HG03575 (cell line): ENCODE results near the gene LRRC8D.

Source experiments
- ATAC-seq: cut with Tn5 transposase; IDR thresholded peaks from one replicate; pipeline ENCODE4 v1.9.1; 2021; ENCODE audit not compliant: unreplicated experiment, insufficient number of reproducible peaks, low FRiP score; ENCODE audit errors: extremely low read depth

Gene LRRC8D

DNA sequence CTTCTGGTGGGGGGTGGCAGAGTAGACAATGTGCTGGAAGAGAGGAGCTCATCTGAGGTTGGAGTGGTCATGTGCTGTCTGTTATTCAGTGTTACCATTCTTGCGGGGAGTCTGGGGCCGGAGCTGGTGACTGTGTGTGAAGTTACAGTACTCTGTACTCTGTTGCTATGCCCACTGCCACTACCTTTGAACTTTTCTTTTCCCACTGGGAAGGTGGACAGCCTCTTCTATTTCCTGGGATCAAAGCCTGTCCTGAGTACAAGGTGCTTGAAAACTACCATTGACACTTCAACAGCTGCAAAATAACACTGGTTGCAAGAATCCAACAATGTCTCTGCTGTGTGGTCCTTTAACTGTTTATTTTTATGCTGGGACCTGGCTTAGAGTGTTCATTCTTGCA lies 107.7 kb downstream of the LRRC8D start:
- ATAC-seq: no peak

DNA sequence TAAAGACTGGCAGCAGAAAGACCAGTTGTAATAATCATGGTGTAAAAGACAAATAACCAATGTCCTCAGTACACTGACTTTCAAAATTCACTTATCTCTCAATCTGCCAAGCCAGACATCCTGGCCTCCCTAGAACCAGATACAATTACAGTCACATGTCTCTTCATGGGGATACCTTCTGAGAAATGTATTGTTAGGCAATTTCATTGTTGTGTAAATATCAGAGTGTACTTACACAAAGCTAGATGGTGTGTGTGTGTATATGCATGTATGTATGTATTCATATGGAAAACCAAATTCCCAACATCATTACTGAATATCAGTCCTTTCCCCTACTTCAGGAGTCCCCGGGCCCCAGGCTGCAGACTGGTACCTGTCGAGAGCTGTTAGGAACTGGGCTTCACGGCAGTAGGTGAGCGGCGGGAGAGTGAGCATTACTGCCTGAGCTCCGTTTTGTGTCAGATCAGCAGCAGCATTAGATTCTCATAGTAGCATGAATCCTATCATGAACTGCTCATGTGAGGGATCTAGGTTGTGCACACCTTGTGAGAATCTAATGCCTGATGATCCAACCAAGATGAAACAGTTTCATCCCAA lies 108.7 kb downstream of the LRRC8D start:
- no peak for ATAC-seq

DNA sequence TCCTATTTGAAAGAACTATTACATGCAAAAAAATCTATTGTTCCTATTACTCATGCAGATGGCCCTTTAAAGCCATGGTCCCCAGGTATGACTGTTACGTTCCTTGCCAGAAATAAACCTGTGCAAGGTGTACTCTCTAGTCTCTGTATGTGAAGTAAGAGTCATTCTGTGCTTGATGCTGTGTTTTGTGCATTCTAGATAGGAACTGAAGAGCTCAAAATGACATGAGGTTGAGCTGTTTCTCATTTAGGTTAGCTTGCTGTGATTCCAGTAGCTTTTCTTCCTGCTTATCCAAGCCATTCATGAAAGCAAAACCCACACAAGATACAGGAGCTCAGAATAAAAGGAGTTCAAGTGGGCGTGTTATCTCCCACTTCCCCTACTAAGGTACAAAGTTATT lies 109.7 kb downstream of the LRRC8D start:
- no peak for ATAC-seq

DNA sequence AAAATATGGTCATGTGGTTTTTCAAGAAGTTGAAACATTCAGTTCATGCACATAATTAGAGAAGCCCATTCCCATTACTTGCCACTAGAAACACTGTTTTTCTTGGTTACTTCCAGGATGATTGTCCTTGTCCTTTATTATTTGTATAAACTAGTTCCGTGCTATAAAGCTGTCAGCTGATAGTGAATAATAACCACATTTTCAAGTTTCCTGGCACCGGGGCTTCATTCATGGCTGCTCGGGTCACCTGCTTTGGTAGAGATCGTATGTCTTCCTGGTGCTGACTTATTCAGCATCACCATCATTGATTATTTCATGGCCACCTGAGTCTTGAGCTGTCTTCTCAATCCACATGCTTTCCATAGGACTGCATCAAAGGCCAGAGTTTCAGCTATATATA lies 111.1 kb downstream of the LRRC8D start:
- no peak for ATAC-seq

DNA sequence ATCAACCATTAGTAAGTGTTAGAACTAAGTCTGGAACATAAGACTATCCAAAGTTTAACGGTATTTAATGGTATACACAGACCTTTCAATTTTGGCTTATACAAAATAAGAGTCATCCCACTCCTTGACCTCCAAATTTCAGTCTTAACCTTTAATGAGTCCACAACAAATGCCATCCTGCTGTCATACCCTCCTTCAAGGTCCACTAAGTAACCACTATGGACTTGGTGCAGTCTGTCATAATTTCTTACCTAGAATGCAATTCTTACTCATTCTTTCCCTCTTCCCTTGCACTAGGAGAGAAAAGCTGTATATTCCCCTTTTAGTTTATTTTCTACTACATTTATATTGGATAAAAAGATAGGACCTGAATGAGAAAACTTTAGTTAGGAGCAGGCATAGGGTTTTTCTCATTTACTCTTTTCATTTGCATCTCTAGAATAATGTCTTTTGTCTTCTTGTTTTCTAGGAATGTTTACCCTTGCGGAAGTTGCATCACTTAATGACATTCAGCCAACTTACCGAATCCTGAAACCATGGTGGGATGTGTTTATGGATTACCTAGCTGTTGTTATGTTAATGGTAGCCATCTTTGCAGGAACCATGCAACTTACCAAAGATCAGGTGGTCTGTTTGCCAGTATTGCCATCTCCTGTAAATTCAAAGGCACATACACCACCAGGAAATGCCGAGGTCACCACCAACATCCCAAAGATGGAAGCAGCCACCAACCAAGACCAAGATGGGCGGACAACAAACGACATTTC lies 111.9 kb downstream of the LRRC8D start:
- no peak for ATAC-seq

DNA sequence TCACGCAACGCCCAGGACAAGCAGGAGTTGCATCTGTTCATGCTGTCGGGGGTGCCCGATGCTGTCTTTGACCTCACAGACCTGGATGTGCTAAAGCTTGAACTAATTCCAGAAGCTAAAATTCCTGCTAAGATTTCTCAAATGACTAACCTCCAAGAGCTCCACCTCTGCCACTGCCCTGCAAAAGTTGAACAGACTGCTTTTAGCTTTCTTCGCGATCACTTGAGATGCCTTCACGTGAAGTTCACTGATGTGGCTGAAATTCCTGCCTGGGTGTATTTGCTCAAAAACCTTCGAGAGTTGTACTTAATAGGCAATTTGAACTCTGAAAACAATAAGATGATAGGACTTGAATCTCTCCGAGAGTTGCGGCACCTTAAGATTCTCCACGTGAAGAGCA lies 113.6 kb downstream of the LRRC8D start:
- no peak for ATAC-seq

DNA sequence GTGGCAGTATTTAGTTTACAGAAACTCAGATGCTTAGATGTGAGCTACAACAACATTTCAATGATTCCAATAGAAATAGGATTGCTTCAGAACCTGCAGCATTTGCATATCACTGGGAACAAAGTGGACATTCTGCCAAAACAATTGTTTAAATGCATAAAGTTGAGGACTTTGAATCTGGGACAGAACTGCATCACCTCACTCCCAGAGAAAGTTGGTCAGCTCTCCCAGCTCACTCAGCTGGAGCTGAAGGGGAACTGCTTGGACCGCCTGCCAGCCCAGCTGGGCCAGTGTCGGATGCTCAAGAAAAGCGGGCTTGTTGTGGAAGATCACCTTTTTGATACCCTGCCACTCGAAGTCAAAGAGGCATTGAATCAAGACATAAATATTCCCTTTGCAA lies 114.4 kb downstream of the LRRC8D start:
- ATAC-seq: no peak

DNA sequence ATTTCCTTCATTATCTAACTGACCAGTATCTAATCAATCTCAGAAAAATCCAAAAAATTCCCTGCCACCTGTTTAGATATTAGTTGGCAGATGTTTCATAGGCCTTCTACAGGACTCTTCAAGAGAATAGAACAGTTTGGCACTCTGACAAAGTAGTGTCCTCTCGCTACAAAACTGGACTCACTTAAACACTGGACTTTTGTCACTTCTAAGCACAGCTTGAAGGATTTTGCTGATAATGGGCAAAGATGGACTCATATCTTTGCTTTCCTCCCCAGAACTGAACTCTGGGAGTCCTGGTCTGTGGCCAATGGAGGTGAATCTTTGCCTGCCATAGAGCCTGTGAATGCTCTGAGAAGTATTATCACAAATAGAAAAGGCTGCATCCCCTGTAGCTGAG lies 115.9 kb downstream of the LRRC8D start:
- no peak for ATAC-seq

DNA sequence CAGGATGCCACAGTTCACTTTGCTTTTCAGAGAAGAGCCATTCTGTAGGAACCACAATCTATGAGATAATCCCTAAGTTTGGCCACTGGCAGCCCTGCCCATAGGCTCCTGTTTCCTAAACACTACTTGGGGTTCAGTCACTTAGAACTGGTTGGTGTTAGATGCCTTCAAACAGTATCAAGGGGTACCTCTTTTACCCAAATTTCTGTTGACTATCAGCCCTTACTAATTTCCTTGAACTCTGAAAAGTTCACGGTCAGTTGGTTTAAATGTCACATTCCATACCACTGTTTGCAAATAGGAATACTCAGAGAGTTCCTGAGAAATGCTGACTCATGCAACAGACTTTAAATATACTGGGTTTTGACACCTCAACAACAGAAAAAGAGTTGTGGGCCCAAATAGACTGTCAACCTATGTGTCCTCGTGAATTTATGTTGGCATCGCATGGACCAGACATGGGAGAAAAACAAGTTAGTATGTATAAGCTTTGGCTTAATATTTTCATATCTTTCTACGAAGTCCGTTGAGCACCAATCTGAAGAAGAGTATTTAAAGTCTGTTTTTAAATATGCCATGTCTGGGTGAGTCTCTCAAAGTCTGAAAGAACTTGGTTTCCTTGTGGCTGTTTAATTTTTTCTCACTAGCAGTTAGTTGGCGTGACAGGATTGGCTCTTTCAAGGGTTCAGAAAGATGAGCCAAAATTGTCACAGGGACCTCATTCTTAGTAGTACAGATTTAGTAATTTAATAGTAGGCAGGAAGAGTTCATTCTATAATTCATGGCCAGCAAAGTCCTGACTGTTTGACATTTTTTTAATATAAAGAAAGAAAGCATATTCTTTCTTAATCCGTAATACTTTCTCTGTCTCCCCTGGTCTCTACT lies 117.6 kb downstream of the LRRC8D start:
- ATAC-seq: no peak

DNA sequence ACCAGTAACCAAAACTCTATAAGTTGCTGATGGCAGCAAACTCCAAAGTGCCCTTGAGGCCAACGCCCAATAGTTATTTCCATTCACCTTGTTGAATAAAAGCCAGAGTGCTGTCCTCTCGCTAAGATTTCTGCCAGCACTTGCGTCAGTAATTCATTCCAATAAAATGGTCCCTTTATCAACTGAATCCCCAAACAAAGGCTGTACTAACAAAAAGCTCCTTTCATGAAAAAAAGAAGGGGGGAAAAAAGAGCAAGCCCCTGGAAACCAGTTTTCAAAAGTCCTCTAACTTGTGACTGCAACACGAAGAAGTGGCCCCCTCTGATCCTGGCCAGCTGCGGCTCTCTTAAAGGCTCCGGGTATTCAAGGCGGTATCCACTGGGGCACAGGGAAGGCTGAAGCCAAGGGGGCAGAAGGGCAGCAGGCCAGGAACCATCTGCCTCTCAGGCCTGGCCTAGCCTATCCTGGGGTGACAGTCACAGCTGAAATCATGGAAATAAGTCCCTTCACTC lies 118.3 kb downstream of the LRRC8D start:
- ATAC-seq: no peak

DNA sequence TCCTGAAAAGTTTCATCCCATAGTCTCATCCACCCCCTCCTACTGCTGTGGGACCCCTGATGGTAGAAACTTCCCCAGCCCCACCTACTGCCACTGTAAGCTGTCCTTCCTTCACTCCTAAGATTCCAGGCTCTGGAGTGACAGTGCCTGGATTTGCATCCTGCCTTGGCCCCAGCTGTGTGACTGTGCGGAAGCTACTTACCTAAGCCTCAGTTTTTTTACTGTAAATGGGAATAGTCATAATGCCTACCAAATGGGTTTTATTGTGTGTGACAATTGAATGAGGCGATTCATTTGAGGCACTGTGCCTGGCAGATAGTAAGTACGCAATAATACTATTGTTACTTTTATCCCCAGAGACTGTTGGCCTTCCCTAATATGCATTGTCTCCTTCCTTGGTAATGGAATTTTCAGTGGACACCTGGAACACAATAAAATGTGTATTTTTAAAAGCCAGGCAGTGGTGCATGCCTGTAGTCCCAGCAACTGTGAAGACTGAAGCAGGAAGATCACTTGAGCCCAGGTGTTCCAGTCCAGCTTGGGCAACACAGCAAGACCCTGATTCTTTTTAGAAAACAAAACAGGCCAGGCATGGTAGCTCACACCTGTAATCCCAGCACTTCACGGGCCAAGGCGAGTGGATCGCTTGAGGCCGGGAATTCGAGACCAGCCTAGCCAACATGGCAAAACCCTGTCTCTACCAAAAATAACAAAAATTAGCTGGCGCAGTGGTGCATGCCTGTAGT lies 119.0 kb downstream of the LRRC8D start:
- ATAC-seq: no peak

DNA sequence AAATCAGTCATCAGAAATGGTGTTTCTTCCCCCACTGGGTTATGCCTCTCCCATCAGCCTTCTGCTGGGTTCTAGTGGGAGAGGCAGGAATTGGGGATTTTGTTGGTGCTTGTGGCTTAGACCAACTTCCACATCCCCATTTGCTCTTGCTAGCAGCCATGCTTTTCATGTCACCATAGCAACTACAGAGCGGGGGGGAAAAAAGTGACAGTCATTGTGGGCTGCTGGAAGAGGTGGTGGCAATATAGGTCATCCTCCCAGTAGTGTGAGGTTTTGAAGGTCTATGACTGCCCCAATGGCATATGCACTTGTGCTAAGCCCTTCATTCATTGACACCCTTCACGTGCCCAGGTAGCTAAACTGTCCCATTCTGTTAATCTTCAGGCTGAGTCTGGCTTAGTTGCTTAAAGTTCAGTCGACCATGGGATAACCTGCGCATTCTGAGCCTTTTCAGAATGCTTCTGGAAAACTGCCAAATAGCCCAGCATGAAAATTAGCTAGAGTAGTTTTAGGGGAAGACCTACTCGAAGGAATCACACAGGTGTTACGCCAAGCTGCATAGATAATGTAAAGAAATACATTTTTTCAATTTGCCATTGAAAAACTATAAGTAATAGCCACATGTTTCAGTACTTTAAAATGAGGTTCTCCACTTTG lies 120.4 kb downstream of the LRRC8D start:
- ATAC-seq: no peak

DNA sequence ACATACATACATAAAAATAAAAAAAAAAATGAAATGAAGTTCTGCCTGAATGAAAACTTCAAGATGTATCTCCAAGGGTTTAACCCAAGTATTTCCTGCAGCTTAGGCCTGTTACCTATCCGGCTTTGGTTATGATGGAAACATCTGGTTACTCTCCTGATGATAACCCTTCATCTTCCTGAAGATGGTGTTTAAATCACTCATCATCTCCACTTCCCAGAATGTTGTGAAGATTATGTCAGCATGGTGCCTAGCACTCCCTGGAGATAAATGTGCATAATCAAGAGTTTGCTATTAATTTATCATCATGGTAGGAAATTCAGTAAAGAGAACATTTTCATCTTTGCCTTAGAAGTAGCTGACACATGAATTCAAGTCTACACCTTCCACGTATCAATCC lies 121.2 kb downstream of the LRRC8D start:
- no peak for ATAC-seq

DNA sequence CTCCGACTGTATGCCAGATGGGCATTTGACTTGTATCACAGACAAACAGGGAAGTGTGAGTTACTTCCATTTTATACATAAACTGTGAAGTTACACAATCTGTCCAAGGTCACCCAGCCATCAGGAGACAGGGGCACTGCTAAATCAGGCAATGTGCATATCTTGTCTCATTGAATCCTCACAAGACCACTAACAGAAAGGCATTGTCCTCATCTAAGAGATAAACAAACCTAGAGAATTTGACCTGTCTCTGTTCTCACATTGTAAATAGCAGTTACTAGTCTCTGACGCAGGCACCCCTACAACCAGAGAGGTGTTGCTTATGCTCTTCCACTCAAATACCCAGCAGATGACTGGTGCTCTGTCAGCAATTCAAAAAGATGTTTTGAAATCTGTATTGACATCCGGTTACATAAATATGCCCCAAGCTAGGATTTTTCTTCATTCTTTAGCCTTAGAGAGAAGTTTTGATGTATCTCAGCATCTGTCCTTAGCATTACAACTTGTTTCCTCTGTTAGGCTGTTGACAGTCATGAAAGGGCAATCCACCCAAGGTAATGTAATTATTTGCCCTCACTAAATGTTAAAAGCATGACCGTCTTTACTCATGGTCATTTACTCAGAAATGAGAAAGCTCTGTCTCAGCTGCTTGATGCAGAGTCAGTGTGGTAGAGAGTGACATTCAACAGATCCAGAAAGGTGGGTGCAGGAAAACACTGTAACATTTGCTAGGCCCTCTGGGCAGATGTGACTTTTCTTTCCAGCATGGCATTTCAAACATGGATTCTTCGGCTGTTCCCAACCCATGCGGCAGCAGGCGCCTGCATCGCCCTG lies 122.2 kb downstream of the LRRC8D start:
- ATAC-seq: no peak

DNA sequence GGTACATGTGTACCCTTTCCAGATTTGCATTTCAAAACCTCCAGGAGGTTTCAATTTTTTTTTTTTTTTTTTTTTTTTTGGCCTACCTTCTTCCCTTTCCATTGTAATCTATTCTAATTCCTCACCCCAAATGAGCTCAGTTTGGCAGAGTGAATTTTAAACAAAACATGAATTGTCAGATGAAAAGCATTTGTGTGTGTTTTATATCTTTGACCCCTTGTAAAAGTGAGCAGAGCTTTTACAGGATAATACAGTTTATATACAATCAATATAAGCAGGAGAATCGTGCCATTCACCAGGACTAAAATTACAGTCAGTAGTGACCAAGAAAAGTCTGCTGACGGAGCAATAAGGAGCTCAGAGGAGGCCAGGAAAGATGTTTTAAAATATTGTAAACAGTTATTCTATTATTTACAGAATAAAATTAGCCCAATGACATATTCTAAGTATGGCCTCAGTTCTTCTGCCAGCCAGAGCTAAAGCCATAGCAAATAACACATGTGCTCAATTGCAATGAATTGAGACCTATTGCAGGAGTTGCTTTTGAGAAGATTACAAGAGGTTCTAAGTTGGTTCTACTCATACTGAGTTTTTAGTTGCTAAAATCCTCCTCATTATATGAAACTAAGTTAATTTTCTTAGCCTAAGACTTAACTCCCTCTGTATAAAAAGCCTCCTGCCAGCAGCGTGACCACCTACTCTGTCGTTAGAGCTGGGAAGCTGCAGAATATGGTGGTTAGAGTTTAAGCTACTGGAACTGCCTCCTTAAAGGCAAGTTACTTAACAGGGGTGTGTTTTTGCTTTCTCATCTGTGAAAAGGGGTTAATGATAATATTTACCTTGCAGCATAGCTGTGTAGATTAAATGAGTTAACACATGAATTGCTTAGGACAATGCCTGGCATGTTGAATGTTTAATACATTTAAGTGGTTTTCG lies 123.3 kb downstream of the LRRC8D start:
- ATAC-seq: no peak

DNA sequence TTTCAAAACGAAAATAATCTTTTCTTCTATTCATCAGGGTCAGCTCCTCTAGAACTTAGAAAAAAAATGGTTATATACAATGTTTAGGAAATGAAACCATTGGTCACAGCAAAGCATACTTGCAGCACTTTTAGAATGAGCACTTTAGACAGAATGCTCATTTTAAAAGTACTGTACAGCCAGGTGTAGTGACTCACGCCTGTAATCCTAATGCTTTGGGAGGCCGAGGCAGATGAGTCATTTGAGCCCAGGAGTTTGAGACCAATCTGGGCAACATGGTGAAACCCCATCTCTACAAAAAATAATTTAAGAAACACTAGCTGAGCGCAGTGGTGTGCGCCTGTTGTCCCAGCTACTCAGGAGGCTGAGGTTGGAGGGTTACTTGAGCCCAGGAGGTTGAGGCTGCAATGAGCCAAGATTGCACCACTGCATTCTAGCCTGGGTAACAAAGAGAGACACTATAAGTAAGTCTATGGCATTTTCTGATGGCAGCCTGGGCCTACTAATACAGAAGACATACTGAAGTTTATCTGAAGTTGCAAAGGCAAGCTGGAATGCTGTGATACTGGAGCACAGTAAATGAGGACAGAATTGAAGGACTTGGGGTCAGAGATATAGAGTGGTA lies 125.1 kb downstream of the LRRC8D start:
- ATAC-seq: peak; percentile 82
